ENCODE data around the gene MARK1.
"Not testable (repeated sequence)": the region's sequence is repeated elsewhere in the genome, so short reads cannot be mapped to it uniquely, and the experiment has no call there.

MARK1 gene

DNA sequence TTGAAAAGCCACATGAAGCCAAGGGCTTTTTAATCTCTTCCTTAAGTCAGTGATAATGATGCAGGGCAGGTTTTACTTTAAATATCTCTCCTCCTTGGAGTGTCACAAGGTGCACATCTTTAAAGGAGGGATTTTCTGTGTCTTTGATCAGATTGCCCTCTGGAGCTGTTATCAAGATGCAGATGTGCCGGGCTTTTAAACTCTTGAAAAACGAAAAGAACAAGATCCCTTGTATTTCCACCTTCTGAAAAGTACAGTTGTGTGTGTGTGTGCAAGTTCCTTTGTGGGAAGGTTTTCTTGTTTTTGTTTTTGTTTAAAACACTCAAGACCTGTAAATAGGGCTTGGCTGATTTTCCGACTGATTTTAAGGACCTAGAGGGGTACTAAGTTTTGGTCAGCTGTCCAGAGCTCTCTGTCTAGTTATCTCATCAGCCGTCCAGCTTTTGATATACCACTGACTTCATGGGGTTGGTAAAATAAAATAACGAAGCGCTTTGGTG is 1.6 kb downstream of the MARK1 start:
- DNase-seq (ENCODE audit: low read depth): no peak

- no peak for DNase-seq (ENCODE audit: low read depth)
Measured at GRCh38 chr1:220533504-220534109, 5.7 kb downstream of the MARK1 start.

DNA sequence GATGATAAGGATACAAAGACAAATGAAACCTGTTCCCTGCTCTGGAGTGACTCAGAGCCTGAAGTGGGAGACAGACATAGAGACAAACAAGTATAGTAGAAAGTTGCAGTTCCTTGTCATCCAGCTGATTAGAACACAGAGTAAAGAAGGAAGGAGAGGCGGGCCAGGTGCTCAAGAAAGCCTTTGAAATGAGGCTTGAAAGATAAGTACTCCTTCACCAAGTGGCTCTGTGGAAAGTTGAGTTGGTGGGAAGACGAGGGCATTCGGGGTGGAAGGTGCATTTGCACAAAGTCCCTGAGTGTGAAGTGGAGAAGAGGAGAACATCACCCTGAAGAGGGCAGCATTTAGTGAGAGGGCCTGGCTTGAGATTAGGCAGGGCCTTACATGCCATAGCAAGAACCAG is 17.0 kb downstream of the MARK1 start:
- no peak for DNase-seq (ENCODE audit: low read depth)

- DNase-seq (ENCODE audit: low read depth): no peak
Measured at GRCh38 chr1:220550811-220551399, 23.0 kb downstream of the MARK1 start.

DNA sequence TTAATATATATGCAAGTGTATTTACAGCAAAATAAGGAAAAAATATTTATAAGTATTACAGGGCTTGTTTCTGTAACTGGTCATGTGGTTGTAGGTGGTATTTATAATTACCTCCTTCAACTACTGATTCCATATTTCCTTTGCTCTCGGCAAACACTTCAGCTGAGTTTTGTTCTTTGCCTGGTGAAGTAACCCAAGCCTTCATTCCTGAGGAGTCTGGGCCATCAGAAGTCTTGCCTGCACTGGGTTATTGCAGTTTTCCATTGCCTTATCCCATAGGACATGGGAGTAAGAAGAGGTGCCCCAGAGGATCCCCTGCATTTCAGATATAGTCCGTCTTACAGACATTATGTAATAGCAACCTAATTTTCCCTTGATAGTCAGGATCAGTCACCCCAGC is 23.8 kb downstream of the MARK1 start:
- no peak for DNase-seq (ENCODE audit: low read depth)

DNA sequence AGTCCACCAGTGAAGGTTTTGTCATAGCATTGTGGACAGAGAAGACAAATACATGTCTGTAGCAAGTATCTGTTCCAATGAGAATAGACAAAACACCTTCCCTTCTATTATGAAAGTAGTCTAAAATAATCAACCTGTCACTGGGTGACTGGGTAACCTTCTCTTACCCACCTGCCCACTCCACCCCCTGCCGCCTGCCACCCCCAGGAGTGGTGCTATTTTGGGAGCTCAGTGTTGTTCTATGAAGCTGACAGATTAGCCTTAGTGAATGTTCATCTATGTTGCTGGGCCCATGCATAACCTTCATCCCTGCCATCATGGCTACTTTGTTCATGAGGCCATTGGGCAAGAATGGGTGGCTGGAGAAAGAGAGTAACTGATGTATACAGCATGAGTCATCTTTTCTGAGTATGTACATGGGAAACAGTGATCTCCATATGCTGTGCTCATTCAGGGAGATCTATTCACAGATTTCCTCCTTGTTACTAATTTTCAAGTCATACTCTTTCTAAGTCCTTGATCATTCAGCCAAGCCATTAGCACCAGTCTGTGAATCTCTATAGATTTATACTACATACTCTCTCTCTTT is 24.8 kb downstream of the MARK1 start:
- DNase-seq (ENCODE audit: low read depth): no peak

DNA sequence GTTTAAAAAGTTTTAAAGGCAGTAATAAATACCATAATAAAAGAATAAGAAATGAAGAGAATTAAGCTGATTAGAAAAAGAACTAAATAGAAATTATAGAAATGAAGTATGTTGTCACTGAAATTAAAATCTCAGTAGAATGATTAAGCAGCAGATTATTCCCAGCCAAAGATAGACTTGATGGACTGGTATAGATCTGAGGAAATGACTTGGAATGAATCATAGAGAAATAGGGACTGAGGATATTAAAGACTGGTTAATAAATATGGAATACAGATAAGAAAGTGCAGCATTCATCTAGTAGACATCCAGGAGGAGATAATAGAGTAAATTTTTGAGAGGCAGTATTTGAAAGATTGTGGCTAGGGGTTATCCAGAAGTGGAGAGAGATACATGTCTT is 28.7 kb downstream of the MARK1 start:
- DNase-seq (ENCODE audit: low read depth): no peak

- no peak for DNase-seq (ENCODE audit: low read depth)
Measured at GRCh38 chr1:220563564-220563963, 35.6 kb downstream of the MARK1 start.

DNA sequence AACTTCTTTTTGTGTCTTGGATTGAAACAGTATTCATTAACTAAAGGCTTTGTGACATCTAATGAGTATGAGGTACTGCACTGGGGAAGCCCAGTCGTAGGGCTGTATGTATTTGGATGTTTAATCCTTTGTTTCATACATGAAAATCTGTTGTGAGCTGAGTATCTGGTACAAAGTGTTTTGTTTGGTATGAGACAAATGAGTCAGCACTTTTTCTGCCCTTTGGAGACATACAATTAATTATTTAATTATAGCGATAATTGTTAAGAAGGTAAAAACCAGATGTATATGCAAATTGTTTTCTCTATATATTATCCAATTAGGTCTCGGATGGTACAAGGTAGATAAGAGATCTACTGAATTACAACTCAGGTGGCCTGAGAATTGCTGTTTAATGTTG is 36.3 kb downstream of the MARK1 start:
- DNase-seq (ENCODE audit: low read depth): no peak

GRCh38 chr1:220565670-220566069 is 37.7 kb downstream of the MARK1 start:
- no peak for DNase-seq (ENCODE audit: low read depth)

DNA sequence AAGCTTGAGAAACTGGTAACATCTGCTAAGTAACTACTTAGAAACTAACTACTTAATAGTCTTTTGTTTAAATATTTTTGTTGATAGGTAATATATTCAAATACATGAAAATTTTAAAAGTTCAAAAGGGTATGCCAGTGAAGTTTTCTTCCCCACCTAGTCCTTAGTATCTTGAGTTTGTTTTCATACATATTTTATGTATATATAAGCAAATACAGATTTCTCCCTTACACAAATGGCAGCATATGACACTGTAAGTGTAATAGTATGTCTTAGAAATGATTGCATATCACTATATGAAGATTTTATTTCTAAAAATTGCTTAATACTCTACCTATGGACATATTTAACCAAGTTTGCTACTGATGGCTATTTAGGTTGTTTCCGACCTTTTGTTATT is 38.9 kb downstream of the MARK1 start:
- DNase-seq (ENCODE audit: low read depth): no peak

DNA sequence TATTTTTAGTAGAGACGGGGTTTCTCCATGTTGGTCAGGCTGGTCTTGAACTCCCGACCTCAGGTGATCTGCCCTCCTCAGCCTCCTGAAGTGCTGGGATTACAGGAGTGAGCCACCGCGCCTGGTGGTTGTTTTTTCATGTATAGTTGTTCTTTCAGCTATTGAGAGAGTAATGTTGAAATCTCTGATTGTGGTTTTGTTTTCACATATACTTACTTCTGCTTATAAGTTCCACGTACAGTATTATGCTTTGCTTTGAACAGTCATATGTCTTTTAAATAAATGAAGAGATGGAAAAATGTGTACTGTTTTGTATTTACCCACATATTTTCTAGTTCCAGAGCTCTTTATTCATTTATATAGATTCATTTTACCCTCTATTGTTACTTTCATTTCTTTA is 44.5 kb downstream of the MARK1 start:
- no peak for DNase-seq (ENCODE audit: low read depth)

DNA sequence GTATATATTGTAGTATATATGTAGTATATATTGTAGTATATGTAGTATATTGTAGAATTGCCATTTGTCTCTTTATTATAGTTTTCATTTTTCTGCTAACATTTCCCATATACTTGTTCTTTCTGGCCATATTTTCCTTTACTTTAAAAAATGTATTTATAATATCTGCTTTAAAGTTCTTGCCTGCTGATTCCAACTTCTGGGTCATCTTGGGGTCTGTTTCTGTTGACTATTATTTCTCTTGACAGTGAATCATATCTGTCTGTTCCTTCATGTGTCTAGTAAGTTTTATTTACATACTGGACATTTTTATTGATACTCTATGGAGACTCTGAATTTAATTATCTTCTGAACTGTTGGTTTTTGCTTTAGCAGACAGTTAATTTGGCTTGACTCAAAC is 45.9 kb downstream of the MARK1 start:
- no peak for DNase-seq (ENCODE audit: low read depth)

GRCh38 chr1:220575718-220576497 is 48.0 kb downstream of the MARK1 start:
- DNase-seq (ENCODE audit: low read depth): no peak

- no peak for DNase-seq (ENCODE audit: low read depth)
Measured at GRCh38 chr1:220577926-220578325, 50.0 kb downstream of the MARK1 start.

- DNase-seq (ENCODE audit: low read depth): no peak
Measured at GRCh38 chr1:220579317-220579716, 51.4 kb downstream of the MARK1 start.

GRCh38 chr1:220592714-220593113 is 64.8 kb downstream of the MARK1 start:
- DNase-seq (ENCODE audit: low read depth): no peak

DNA sequence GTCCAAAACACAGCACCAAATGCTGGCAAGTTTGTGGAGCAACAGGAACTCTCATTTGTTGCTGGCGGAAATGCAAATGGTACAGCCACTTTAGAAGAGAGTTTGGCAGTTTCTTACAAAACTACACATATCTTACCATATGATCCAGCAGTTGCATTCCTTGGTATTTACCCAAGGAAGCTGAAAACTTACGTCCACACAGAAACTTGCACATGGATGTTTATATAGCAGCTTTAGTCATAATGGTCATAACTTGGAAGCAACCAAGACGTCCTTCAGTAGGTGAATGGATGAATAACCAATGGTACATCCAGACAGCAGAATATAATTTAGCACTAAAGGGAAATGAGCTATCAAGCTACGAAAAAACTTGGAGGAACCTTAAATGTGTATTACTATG is 66.4 kb downstream of the MARK1 start:
- DNase-seq (ENCODE audit: low read depth): no peak

- no peak for DNase-seq (ENCODE audit: low read depth)
Measured at GRCh38 chr1:220595179-220595578, 67.2 kb downstream of the MARK1 start.

GRCh38 chr1:220604926-220605325 is 77.0 kb downstream of the MARK1 start:
- DNase-seq (ENCODE audit: low read depth): no peak

DNA sequence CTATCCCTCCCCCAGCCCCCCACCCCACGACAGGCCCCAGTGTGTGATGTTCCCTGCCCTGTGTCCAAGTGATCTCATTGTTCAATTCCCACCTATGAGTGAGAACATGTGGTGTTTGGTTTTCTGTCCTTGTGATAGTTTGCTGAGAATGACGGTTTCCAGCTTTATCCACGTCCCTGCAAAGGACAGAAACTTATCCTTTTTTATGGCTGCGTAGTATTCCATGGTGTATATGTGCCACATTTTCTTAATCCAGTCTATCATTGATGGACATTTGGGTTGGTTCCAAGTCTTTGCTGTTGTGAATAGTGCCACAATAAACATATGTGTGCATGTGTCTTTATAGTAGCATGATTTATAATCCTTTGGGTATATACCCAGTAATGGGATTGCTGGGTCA is 77.7 kb downstream of the MARK1 start:
- DNase-seq (ENCODE audit: low read depth): not testable (repeated sequence)

DNA sequence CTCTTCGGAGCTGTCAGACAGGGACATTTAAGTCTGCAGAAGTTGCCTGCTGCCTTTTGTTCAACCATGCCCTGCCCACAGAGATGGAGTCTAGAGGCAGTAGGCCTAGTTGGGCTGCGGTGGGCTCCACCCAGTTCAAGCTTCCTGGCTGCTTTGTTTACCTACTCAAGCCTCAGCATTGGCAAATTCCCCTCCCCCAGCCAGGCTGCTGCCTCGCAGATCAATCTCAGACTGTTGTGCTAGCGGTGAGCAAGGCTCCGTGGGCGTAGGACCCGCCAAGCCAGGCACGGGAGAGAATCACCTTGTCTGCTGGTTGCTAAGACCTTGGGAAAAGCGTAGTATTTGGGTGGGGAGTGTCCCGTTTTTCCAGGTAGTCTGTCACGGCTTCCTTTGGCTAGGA is 83.2 kb downstream of the MARK1 start:
- DNase-seq (ENCODE audit: low read depth): not testable (repeated sequence)

GRCh38 chr1:220616836-220617235 is 88.9 kb downstream of the MARK1 start:
- DNase-seq (ENCODE audit: low read depth): no peak

Data from GM04504 (cell line).